Measurements from ENCODE around the gene ZNF611.
"Not testable (repeated sequence)": the region's sequence is repeated elsewhere in the genome, so short reads cannot be mapped to it uniquely, and the experiment has no call there.

Gene ZNF611

DNA sequence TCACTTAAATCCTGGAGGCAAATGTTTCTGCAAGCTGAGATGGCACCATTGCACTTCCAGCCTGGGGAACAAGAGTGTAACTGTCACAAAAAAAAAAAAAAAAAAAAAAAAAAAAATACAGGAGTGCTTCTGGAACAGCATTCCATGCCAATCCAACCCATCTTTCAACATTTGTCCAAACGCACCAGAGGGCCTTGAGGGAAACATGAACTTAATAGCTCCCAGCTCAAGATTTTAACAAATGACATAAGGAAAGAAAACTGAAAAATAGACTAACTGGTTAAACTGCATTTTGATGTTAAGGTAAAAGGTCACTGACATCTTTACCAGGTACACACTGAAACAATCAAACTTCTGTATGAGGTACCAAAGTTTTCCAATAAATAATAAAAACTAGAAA is 49.0 kb downstream of the ZNF611 start:
- H3K27ac ChIP-seq (ENCODE audit: low read depth, low read length): no peak overlapping the region
- H3K36me3 ChIP-seq (ENCODE audit: control insufficient read depth, low read length): peaks cover 40% of the 10 kb centered on the region
- no peaks in the 10 kb centered on the region for H4K20me1 ChIP-seq (ENCODE audit: control insufficient read depth, insufficient read depth, low read depth, low read length)
- no peak overlapping the region for H3K4me3 ChIP-seq (ENCODE audit: low read length)
- no peaks in the 10 kb centered on the region for H3K9me2 ChIP-seq (replicated peaks; ENCODE audit: control insufficient read depth, low read length)
- TF ChIP-seq, protein P1, sequence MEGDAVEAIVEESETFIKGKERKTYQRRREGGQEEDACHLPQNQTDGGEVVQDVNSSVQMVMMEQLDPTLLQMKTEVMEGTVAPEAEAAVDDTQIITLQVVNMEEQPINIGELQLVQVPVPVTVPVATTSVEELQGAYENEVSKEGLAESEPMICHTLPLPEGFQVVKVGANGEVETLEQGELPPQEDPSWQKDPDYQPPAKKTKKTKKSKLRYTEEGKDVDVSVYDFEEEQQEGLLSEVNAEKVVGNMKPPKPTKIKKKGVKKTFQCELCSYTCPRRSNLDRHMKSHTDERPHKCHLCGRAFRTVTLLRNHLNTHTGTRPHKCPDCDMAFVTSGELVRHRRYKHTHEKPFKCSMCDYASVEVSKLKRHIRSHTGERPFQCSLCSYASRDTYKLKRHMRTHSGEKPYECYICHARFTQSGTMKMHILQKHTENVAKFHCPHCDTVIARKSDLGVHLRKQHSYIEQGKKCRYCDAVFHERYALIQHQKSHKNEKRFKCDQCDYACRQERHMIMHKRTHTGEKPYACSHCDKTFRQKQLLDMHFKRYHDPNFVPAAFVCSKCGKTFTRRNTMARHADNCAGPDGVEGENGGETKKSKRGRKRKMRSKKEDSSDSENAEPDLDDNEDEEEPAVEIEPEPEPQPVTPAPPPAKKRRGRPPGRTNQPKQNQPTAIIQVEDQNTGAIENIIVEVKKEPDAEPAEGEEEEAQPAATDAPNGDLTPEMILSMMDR (IDR thresholded peaks at IDR 0.05; ENCODE audit: low read depth, low read length, poor library complexity, severe bottlenecking): no peak
- TF ChIP-seq EZH2phosphoT487 (IDR thresholded peaks at IDR 0.05; ENCODE audit: borderline replicate concordance, low read length): no peak
- H3K27me3 ChIP-seq (ENCODE audit: control insufficient read depth, low read length): no peaks in the 10 kb centered on the region
- no peaks in the 10 kb centered on the region for H3K9me3 ChIP-seq (ENCODE audit: control insufficient read depth, insufficient read depth, low read length)
- no peak overlapping the region for H3K4me2 ChIP-seq (ENCODE audit: low read length)
- H3K79me2 ChIP-seq (ENCODE audit: control insufficient read depth, low read length): peaks cover 88% of the 10 kb centered on the region
- no peaks in the 10 kb centered on the region for H3F3A ChIP-seq (ENCODE audit: control insufficient read depth, insufficient read depth)
- H3K4me1 ChIP-seq (ENCODE audit: control insufficient read depth, low read length): peaks cover 16% of the 10 kb centered on the region

DNA sequence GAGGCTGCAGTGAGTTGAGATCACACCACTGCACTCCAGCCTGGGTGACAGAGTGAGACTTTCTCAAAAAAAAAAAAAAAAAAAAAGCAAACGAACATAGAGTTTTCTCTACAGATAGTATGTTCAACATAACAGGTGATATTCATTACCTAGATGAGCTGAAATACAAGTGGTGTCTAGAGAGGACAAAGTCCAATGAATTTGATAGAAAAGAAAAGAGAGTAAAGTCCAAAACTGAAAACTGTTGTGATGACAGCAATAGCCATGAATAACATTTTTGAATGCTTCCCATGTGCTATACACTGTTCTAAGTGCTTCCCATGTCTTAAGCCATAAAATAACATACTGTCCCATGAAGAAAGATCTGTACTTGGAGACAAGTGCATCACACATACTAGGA is 53.6 kb downstream of the ZNF611 start:
- not testable (repeated sequence) for H3K9me3 ChIP-seq (ENCODE audit: control insufficient read depth, insufficient read depth, low read length); H3K27me3 ChIP-seq (ENCODE audit: control insufficient read depth, low read length); H3K4me3 ChIP-seq (ENCODE audit: low read length); H3F3A ChIP-seq (ENCODE audit: control insufficient read depth, insufficient read depth); H3K4me1 ChIP-seq (ENCODE audit: control insufficient read depth, low read length); H3K27ac ChIP-seq (ENCODE audit: low read depth, low read length); H3K9me2 ChIP-seq (replicated peaks; ENCODE audit: control insufficient read depth, low read length); H4K20me1 ChIP-seq (ENCODE audit: control insufficient read depth, insufficient read depth, low read depth, low read length); H3K4me2 ChIP-seq (ENCODE audit: low read length)
- H3K36me3 ChIP-seq (ENCODE audit: control insufficient read depth, low read length): peaks cover 47% of the 10 kb centered on the region
- H3K79me2 ChIP-seq (ENCODE audit: control insufficient read depth, low read length): peaks cover 88% of the 10 kb centered on the region

DNA sequence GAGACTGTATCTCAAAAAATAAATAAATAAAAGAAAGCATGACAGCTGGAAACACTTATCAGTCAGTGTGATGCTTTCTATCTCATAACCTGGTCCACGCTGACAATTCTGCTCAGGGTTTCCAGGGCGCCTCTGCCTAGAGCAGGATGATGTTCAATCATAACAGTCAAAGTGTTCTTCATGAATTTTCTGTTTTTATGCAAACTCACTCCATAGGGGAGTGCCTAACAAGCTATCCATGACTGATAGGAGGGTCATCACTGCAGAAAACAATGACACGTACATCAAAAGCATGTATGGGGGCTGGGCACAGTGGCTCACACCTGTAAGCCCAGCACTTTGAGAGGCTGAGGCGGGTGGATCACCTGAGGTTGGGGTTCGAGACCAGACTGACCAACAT is 55.2 kb downstream of the ZNF611 start:
- H3F3A ChIP-seq (ENCODE audit: control insufficient read depth, insufficient read depth): no peaks in the 10 kb centered on the region
- no peak overlapping the region for H3K27ac ChIP-seq (ENCODE audit: low read depth, low read length)
- peaks cover 43% of the 10 kb centered on the region for H3K36me3 ChIP-seq (ENCODE audit: control insufficient read depth, low read length)
- no peaks in the 10 kb centered on the region for H4K20me1 ChIP-seq (ENCODE audit: control insufficient read depth, insufficient read depth, low read depth, low read length)
- H3K27me3 ChIP-seq (ENCODE audit: control insufficient read depth, low read length): no peaks in the 10 kb centered on the region
- H3K9me3 ChIP-seq (ENCODE audit: control insufficient read depth, insufficient read depth, low read length): no peaks in the 10 kb centered on the region
- no peak overlapping the region for H3K4me2 ChIP-seq (ENCODE audit: low read length)
- peaks cover 86% of the 10 kb centered on the region for H3K79me2 ChIP-seq (ENCODE audit: control insufficient read depth, low read length)
- H3K4me3 ChIP-seq (ENCODE audit: low read length): no peak overlapping the region
- TF ChIP-seq, protein P1 (IDR thresholded peaks at IDR 0.05; ENCODE audit: low read depth, low read length, poor library complexity, severe bottlenecking): no peak
- no peak for TF ChIP-seq EZH2phosphoT487 (IDR thresholded peaks at IDR 0.05; ENCODE audit: borderline replicate concordance, low read length)
- no peaks in the 10 kb centered on the region for H3K4me1 ChIP-seq (ENCODE audit: control insufficient read depth, low read length)
- H3K9me2 ChIP-seq (replicated peaks; ENCODE audit: control insufficient read depth, low read length): no peaks in the 10 kb centered on the region

DNA sequence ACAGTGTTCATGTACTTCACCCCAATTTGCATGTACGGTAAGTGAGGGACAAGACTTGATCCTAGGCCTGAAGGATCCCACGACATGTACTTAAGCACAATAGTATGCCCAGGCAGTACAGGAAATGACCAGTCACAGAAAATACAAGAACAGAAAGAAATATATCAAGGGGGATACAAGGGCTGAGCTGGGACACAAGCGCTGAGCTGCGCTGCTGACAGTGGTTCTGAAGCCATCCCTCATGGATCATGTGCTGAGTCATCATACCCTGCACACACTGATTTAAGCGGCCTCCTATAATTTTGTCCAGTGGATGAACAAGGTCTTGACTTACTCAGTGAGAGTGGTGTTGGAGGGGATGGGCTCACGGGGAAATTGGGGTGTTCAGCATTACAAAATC is 59.6 kb downstream of the ZNF611 start:
- not testable (repeated sequence) for H3K4me1 ChIP-seq (ENCODE audit: control insufficient read depth, low read length); H3K9me3 ChIP-seq (ENCODE audit: control insufficient read depth, insufficient read depth, low read length); H3K27me3 ChIP-seq (ENCODE audit: control insufficient read depth, low read length); H3K4me2 ChIP-seq (ENCODE audit: low read length); H4K20me1 ChIP-seq (ENCODE audit: control insufficient read depth, insufficient read depth, low read depth, low read length); H3K9me2 ChIP-seq (replicated peaks; ENCODE audit: control insufficient read depth, low read length); H3K4me3 ChIP-seq (ENCODE audit: low read length); H3K27ac ChIP-seq (ENCODE audit: low read depth, low read length); H3F3A ChIP-seq (ENCODE audit: control insufficient read depth, insufficient read depth)
- Histone ChIP-seq H3K36me3 (ENCODE audit: control insufficient read depth, low read length) (peaks cover 50% of the 10 kb centered on the region), H3K79me2 (ENCODE audit: control insufficient read depth, low read length) (peaks cover 89% of the 10 kb centered on the region)

Measured in DOHH2 (cell line).